Body of pancreas (tissue), 4 donors: ENCODE data around the gene SEMA3D. TPM values are rescaled to one million over a fixed set of nuclear protein-coding genes. Genes with fewer than 3 reads are reported as not detected.

ENCODE experiments used
- ATAC-seq: fragments of 150-250 bp; one replicate; pipeline ENCODE4 v1.9.1; 2016
- DNase-seq, 4 donors: peaks; one replicate each; pipeline ENCODE4 v3.0.0-alpha.2; 2019
- H3K27ac ChIP-seq, 4 donors: fragments of 200-600 bp; sonication (generic); 1 replicate in 3 of 4; 2 replicates in 1 of 4; pipeline versions ENCODE4 v1.5.1 to v1.6.1; 2016 to 2019; ENCODE audit warnings: mild to moderate bottlenecking in 1 of 4, mixed read lengths in 1 of 4, moderate library complexity in 1 of 4
- H3K27me3 ChIP-seq, 2 donors: fragments of 200-600 bp; sonication (generic); one replicate each; pipeline ENCODE4 v1.6.0; 2016; ENCODE audit warnings: mild to moderate bottlenecking in 1 of 2
- H3K36me3 ChIP-seq, 2 donors: fragments of 200-600 bp; sonication (generic); replicated peaks in 1 of 2; 2 replicates each; pipeline ENCODE4 v1.5.1; 2016; ENCODE audit warnings: low read depth in 2 of 2; ENCODE audit not compliant: insufficient read depth in 1 of 2
- H3K4me1 ChIP-seq: fragments of 200-600 bp; sonication (generic); one replicate; pipeline ENCODE4 v1.6.0; 2016
- H3K4me3 ChIP-seq, 2 donors: fragments of 200-600 bp; sonication (generic); 1 replicate in 1 of 2; 2 replicates in 1 of 2; pipeline ENCODE4 v1.5.1; 2016 to 2019
- H3K9me3 ChIP-seq, 3 donors: fragments of 200-600 bp; sonication (generic); 1 replicate in 2 of 3; 2 replicates in 1 of 3; pipeline ENCODE4 v1.5.1; 2016
- CTCF ChIP-seq, 7 experiments: fragments of 450-650 bp in 4 of 7; fragments of 200-600 bp in 3 of 7; sonication (generic) in 3 of 7; IDR thresholded peaks; one replicate each; pipeline ENCODE4 v1.5.1; 2016 to 2019; ENCODE audit warnings: antibody characterized with exemption in 7 of 7
- POLR2A ChIP-seq, 3 donors: fragments of 450-650 bp; IDR thresholded peaks; one replicate each; pipeline ENCODE4 v1.6.1; 2016; ENCODE audit warnings: antibody characterized with exemption in 3 of 3, mild to moderate bottlenecking in 2 of 3
- whole genome bisulfite sequencing, 2 donors: methylation state at CpG; one replicate each; pipeline ENCODE4 v1.1.5; 2017; 5-methylcytosine and 5-hydroxymethylcytosine counted together
- intact Hi-C: fragments of 100-400 bp; cut with DNase I; formaldehyde crosslinking; loops from one replicate; pipeline ENCODE4 v1.15.1; 2023
- total RNA-seq, 2 donors: library from RNA; depleted of rRNA; stranded (reverse); fragments of >200 nt; gene quantifications; one replicate each; pipeline ENCODE4 v1.1.0, GENCODE V29; 2016

The SEMA3D gene
- total RNA-seq, 2 donors from 2014 or later, result 0.66 to 1.3 TPM

GRCh38 chr7:85115006-85115405, 71.8 kb downstream of the SEMA3D start:
- no peak for DNase-seq
- Histone ChIP-seq H3K27me3 (no peaks in the 10 kb centered on the region), H3K27ac (no peak overlapping the region), H3K4me1 (no peaks in the 10 kb centered on the region), H3K9me3 (no peaks in the 10 kb centered on the region), H3K4me3 (no peak overlapping the region), H3K36me3 (no peaks in the 10 kb centered on the region)
- TF ChIP-seq POLR2A (IDR thresholded peaks at IDR 0.05) (no peak), CTCF (IDR thresholded peaks at IDR 0.05) (no peak)
- no peak for ATAC-seq
- intact Hi-C loops, result no loop called here
- WGBS, 2 donors, result 80 to 88% methylated on average over 2 of the region's 2 CpGs

DNA sequence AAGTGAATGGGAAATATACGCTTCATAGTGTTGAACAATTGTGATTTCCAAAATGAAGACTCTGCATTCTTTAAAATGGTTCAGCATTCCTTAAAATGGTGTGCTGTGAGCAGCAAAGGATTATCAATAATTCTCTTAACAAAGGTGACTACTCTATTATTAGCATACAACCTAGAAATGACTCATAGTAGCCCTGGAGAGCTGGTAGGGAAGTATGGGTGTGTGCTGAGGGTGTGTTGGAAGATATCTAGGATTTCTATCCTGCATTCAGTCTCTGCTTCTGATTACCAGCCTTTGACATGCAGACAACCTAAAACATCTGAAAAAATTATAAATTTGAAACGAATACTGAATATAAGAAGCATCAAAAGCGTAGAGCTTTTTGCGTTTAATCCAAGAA, 72.5 kb downstream of the SEMA3D start:
- H3K4me1 ChIP-seq, result no peaks in the 10 kb centered on the region
- H3K36me3 ChIP-seq, result no peaks in the 10 kb centered on the region
- no peaks in the 10 kb centered on the region for H3K27me3 ChIP-seq
- no peak for TF ChIP-seq CTCF (IDR thresholded peaks at IDR 0.05)
- TF ChIP-seq POLR2A (IDR thresholded peaks at IDR 0.05), result no peak
- H3K4me3 ChIP-seq, result no peak overlapping the region
- no peaks in the 10 kb centered on the region for H3K9me3 ChIP-seq
- WGBS, 2 donors, result 78 to 89% methylated on average over 4 of the region's 4 CpGs
- DNase-seq, result no peak
- ATAC-seq, result no peak
- H3K27ac ChIP-seq, result no peak overlapping the region
- intact Hi-C loops, result no loop called here

DNA sequence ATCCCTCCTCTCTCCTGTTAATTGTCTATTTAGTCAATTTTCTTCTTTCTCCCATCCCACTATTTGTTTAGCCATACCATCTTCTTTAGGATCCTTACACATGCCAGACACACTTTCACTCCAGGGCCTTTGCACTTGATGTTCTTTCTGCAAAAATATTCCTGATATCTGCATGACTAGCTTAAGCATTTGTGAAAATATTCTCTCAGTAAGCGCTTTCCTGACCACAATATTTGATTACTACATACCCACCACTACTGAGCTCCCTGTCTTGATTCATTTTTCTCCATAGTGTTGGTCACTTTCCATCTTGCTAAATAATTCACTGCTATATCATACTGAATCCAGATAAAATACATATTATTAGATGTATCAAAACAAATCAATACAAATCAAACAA, 75.1 kb downstream of the SEMA3D start:
- TF ChIP-seq CTCF (IDR thresholded peaks at IDR 0.05) (no peak), POLR2A (IDR thresholded peaks at IDR 0.05) (no peak)
- H3K4me3 ChIP-seq, result no peak overlapping the region
- ATAC-seq (no peak), DNase-seq (no peak)
- H3K9me3 ChIP-seq, result no peaks in the 10 kb centered on the region
- H3K27me3 ChIP-seq, result no peaks in the 10 kb centered on the region
- WGBS, 2 donors, result 79 to 87% methylated on average over 1 of the region's 1 CpG
- H3K27ac ChIP-seq, result no peak overlapping the region
- no peaks in the 10 kb centered on the region for H3K36me3 ChIP-seq
- no peaks in the 10 kb centered on the region for H3K4me1 ChIP-seq
- intact Hi-C loops, result no loop called here

DNA sequence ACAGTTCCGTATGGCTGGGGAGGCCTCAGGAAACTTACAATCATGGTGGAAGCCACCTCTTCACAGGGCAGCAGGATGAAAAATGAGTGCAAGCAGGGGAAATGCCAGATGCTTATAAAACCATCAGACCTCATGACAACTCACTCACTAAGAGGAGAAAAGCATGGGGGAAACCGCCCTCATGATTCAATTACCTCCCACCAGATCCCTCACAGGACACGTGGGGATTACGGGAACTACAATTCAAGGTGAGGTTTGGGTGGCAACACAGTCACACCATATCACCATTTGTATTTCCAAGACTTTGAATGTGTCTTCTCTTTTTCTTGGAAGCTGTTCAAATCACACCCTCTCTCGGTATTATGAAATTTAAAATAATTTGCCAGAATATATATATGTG, 80.1 kb downstream of the SEMA3D start:
- ATAC-seq (no peak), DNase-seq (no peak)
- intact Hi-C loops, result no loop called here
- no peaks in the 10 kb centered on the region for H3K27me3 ChIP-seq
- 78 to 79% methylated on average over 5 of the region's 5 CpGs for WGBS, 2 donors
- H3K36me3 ChIP-seq, result no peaks in the 10 kb centered on the region
- H3K9me3 ChIP-seq, result no peaks in the 10 kb centered on the region
- TF ChIP-seq POLR2A (IDR thresholded peaks at IDR 0.05) (no peak), CTCF (IDR thresholded peaks at IDR 0.05) (no peak)
- H3K4me1 ChIP-seq, result peaks cover 12% of the 10 kb centered on the region
- no peak overlapping the region for H3K27ac ChIP-seq
- no peak overlapping the region for H3K4me3 ChIP-seq

DNA sequence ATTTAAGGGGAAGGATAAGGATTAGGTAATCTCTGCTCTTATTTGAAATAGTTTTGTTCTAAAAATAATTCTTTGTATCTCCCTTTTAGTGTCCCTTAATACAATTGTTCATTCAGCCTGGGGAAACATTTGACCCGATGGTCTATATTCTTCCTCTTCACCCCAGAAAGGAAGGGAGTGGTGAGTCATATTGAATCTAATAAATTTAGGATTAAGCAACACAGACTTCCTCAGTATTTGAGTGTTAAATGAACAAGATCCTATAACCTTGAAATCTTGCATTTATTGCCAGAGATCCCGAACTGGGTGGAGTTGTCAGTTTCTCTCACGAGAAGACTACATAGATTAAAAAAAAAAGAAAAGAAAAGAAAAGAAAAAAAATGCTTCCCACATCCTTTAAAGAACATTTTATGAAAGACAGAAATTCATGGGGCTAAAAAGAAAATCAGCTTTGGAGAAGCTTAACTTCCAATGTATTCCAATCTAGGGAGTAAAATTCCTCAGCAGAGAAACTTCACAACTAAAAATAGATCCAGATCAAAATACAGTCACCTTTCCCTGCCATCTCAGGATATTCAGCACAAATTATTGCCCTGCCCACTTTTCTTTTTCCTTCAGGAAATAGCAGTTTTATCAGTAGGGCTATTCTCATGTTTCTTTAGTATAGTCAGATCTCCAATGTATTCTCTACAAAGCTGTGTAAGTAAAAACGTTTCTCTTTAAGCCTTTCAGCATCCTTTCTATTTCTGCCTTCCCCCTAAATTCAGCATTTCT, 82.2 kb downstream of the SEMA3D start:
- TF ChIP-seq POLR2A (IDR thresholded peaks at IDR 0.05), result no peak
- no peak for TF ChIP-seq CTCF (IDR thresholded peaks at IDR 0.05)
- Histone ChIP-seq H3K4me3 (no peak overlapping the region), H3K36me3 (no peaks in the 10 kb centered on the region), H3K27me3 (no peaks in the 10 kb centered on the region), H3K9me3 (no peaks in the 10 kb centered on the region), H3K27ac (no peak overlapping the region), H3K4me1 (peaks cover 12% of the 10 kb centered on the region)
- no peak for DNase-seq
- 31 to 36% methylated on average over 4 of the region's 4 CpGs for WGBS, 2 donors
- intact Hi-C loops, result no loop called here
- peak; percentile 45 for ATAC-seq
